ENCODE data around the gene RBMS3. TPM values are rescaled to one million over a fixed set of nuclear protein-coding genes. Genes with fewer than 3 reads are reported as not detected.

The RBMS3 gene
- total and polyA plus RNA-seq, 2 of the 13 experiments (the other 11 are each of a cell fraction or from before 2014, with no cell fraction given), result not detected

DNA sequence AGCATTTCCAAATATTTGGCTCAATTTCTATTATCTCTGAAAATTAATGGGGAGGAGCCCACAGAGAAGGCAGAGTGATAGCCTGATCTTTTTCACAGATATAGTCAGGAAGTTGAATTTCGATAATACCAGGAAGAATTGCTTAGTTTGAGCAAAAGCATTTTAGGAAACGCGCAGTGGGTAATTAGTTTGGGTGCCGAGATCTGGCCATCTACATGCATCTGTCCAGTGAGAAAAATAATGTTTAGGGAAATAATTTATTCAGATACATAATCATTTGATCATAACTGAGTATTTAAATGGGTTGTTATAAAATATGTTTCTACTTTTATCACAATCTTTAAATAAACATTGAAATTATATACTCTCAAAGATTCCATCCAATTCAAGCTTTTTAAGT, 653.9 kb downstream of the RBMS3 start:
- BruUV-seq (replicated peaks), result no TSS peak
- no peaks in the 10 kb centered on the region for H3K4me1 ChIP-seq (ENCODE audit: insufficient read depth, low read length)
- no peak overlapping the region for H3K4me3 ChIP-seq (replicated peaks in 1 of 3; ENCODE audit: insufficient read depth in 1 of 3, low read depth in 2 of 3, low read length in 3 of 3)
- no peak overlapping the region for H3K9ac ChIP-seq (ENCODE audit: insufficient read depth, low read depth, low read length)
- no peak overlapping the region for H3K4me2 ChIP-seq (ENCODE audit: low read depth, low read length)
- ATAC-seq (no peak), FAIRE-seq (no peak), DNase-seq (ENCODE audit: low spot score) (no peak)
- H3K36me3 ChIP-seq (replicated peaks in 1 of 2; ENCODE audit: control insufficient read depth in 1 of 2, insufficient read depth in 2 of 2, low read length in 2 of 2), result no peaks in the 10 kb centered on the region
- intact Hi-C loops (cut with micrococcal nuclease; ENCODE audit: unreplicated experiment), result no loop called here
- ChIA-PET POLR2A (no interaction called here), CTCF (ENCODE audit: low intra/inter-chr PET ratio, low total read pairs) (no interaction called here)
- in situ Hi-C loops (cut with HindIII; ENCODE audit: extremely low pct_ligation_motif_present, low pct_unique_long_range_greater_than_20kb), result no loop called here
- H3K79me2 ChIP-seq (ENCODE audit: insufficient read depth, low read length), result no peaks in the 10 kb centered on the region
- H3K27ac ChIP-seq (ENCODE audit: extremely low read length, insufficient read depth, low read length), result no peak overlapping the region
- no peak overlapping the region for H2AFZ ChIP-seq (ENCODE audit: low read length)
- TF ChIP-seq SNAPC2 (CRISPR knock-in tag; IDR thresholded peaks at IDR 0.05), result no peak
- TF ChIP-seq YEATS2 (CRISPR knock-in tag; IDR thresholded peaks at IDR 0.05; ENCODE audit: borderline replicate concordance), result no peak
- no peaks in the 10 kb centered on the region for H3K27me3 ChIP-seq (ENCODE audit: control insufficient read depth in 1 of 2, insufficient read depth in 2 of 2, low read length in 2 of 2)
- no peaks in the 10 kb centered on the region for H3K9me3 ChIP-seq (ENCODE audit: low read length)
- WGBS (ENCODE audit: low lambda C conversion rate), result 54% methylated on average over 4 of the region's 4 CpGs
- no peaks in the 10 kb centered on the region for H4K20me1 ChIP-seq (ENCODE audit: insufficient read depth, low read length)

DNA sequence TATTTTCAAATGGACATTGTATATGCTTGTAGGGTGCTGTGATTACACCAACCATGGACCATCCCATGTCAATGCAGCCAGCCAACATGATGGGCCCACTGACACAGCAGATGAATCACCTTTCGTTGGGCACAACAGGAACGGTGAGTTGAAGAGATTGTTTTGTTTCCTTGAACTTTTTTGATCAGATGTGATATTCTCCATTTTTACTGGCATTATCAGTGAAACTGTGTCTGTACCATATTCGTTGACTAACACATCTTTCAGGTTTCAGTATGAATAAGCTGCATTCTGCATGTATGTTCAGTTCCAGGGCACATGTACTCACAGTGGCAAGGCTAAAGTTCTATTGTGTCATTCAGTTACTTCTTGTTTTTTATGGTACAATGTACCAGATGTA, 655.2 kb downstream of the RBMS3 start:
- H3K27ac ChIP-seq (ENCODE audit: extremely low read length, insufficient read depth, low read length), result no peak overlapping the region
- no peaks in the 10 kb centered on the region for H3K79me2 ChIP-seq (ENCODE audit: insufficient read depth, low read length)
- no peak overlapping the region for H3K4me2 ChIP-seq (ENCODE audit: low read depth, low read length)
- no peaks in the 10 kb centered on the region for H3K9me3 ChIP-seq (ENCODE audit: low read length)
- H2AFZ ChIP-seq (ENCODE audit: low read length), result no peak overlapping the region
- no peaks in the 10 kb centered on the region for H3K36me3 ChIP-seq (replicated peaks in 1 of 2; ENCODE audit: control insufficient read depth in 1 of 2, insufficient read depth in 2 of 2, low read length in 2 of 2)
- ChIA-PET POLR2A (no interaction called here), CTCF (ENCODE audit: low intra/inter-chr PET ratio, low total read pairs) (no interaction called here)
- TF ChIP-seq ZNF383 (CRISPR knock-in tag; IDR thresholded peaks at IDR 0.05; ENCODE audit: borderline replicate concordance) (no peak), ZNF160 (CRISPR knock-in tag; IDR thresholded peaks at IDR 0.05) (no peak), RAD21 (CRISPR knock-in tag; IDR thresholded peaks at IDR 0.05) (no peak), ZNF557 (CRISPR knock-in tag; IDR thresholded peaks at IDR 0.05) (no peak), ZFP82 (CRISPR knock-in tag; IDR thresholded peaks at IDR 0.05; ENCODE audit: borderline replicate concordance) (no peak), ASH2L (IDR thresholded peaks at IDR 0.05; ENCODE audit: insufficient read length, low read depth, low read length) (no peak)
- TF ChIP-seq, protein P1, sequence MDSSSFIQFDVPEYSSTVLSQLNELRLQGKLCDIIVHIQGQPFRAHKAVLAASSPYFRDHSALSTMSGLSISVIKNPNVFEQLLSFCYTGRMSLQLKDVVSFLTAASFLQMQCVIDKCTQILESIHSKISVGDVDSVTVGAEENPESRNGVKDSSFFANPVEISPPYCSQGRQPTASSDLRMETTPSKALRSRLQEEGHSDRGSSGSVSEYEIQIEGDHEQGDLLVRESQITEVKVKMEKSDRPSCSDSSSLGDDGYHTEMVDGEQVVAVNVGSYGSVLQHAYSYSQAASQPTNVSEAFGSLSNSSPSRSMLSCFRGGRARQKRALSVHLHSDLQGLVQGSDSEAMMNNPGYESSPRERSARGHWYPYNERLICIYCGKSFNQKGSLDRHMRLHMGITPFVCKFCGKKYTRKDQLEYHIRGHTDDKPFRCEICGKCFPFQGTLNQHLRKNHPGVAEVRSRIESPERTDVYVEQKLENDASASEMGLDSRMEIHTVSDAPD (CRISPR knock-in tag; IDR thresholded peaks at IDR 0.05), result no peak
- TF ChIP-seq, protein P2, sequence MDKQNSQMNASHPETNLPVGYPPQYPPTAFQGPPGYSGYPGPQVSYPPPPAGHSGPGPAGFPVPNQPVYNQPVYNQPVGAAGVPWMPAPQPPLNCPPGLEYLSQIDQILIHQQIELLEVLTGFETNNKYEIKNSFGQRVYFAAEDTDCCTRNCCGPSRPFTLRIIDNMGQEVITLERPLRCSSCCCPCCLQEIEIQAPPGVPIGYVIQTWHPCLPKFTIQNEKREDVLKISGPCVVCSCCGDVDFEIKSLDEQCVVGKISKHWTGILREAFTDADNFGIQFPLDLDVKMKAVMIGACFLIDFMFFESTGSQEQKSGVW (CRISPR knock-in tag; IDR thresholded peaks at IDR 0.05; ENCODE audit: borderline replicate concordance), result no peak
- no peak for ATAC-seq
- WGBS (ENCODE audit: low lambda C conversion rate), result 12% methylated on average over 3 of the region's 3 CpGs
- H3K4me1 ChIP-seq (ENCODE audit: insufficient read depth, low read length), result no peaks in the 10 kb centered on the region
- BruUV-seq (replicated peaks), result no TSS peak
- intact Hi-C loops (cut with micrococcal nuclease; ENCODE audit: unreplicated experiment) (no loop called here), in situ Hi-C loops (cut with HindIII; ENCODE audit: extremely low pct_ligation_motif_present, low pct_unique_long_range_greater_than_20kb) (no loop called here)
- DNase-seq (ENCODE audit: low spot score), result no peak
- no peaks in the 10 kb centered on the region for H3K27me3 ChIP-seq (ENCODE audit: control insufficient read depth in 1 of 2, insufficient read depth in 2 of 2, low read length in 2 of 2)
- H4K20me1 ChIP-seq (ENCODE audit: insufficient read depth, low read length), result no peaks in the 10 kb centered on the region
- no peak for FAIRE-seq
- no peak overlapping the region for H3K9ac ChIP-seq (ENCODE audit: insufficient read depth, low read depth, low read length)
- no peak overlapping the region for H3K4me3 ChIP-seq (replicated peaks in 1 of 3; ENCODE audit: insufficient read depth in 1 of 3, low read depth in 2 of 3, low read length in 3 of 3)
